ENCODE measurements around the gene IKBKE. TPM values are rescaled to one million over a fixed set of nuclear protein-coding genes. Genes with fewer than 3 reads are reported as not detected.

Gene IKBKE
- total RNA-seq, 1 experiment from 2014 or later = 6.6 TPM

GRCh38 chr1:206501881-206502280 lies 31.6 kb downstream of the IKBKE start:
- Histone ChIP-seq H2BK5ac (ENCODE audit: insufficient read length, low read length) (no peak overlapping the region), H3K18ac (ENCODE audit: insufficient read length, low read depth, low read length) (no peak overlapping the region), H3K9me3 (ENCODE audit: control insufficient read depth, low read depth, low read length) (no peaks in the 10 kb centered on the region), H3K79me1 (ENCODE audit: insufficient read depth, low read depth, low read length, poor library complexity, severe bottlenecking) (no peaks in the 10 kb centered on the region), H3K27ac (ENCODE audit: insufficient read length, low read depth, low read length) (no peak overlapping the region), H4K8ac (replicated peaks; ENCODE audit: insufficient read length, low read depth, low read length) (no peak overlapping the region), H3K9ac (ENCODE audit: extremely low read depth, insufficient read length, low read length) (no peak overlapping the region), H3K4me1 (ENCODE audit: insufficient read depth, low read length) (peaks cover 3% of the 10 kb centered on the region; the same call in 1 of the 2 replicates), H2AFZ (ENCODE audit: low read length) (no peak overlapping the region), H2BK20ac (ENCODE audit: low read depth, low read length, poor library complexity, severe bottlenecking) (no peak overlapping the region), H3T11ph (ENCODE audit: low read length) (no peak overlapping the region), H2BK15ac (ENCODE audit: low read depth, low read length) (no peak overlapping the region), H3K56ac (ENCODE audit: insufficient read length, low read depth, low read length) (no peak overlapping the region), H3K23ac (ENCODE audit: insufficient read length, low read depth, low read length) (no peak overlapping the region), H3K79me2 (ENCODE audit: insufficient read depth, low read length) (no peaks in the 10 kb centered on the region), H2BK12ac (ENCODE audit: insufficient read length, low read depth, low read length) (no peak overlapping the region), H3K4ac (ENCODE audit: low read depth, low read length) (no peak overlapping the region), H3K23me2 (ENCODE audit: insufficient read length, low read depth, low read length, poor library complexity, severe bottlenecking) (peaks cover 3% of the 10 kb centered on the region), H4K91ac (ENCODE audit: insufficient read length, low read depth, low read length) (no peak overlapping the region), H3K27me3 (ENCODE audit: insufficient read depth, low read length) (peaks cover 7% of the 10 kb centered on the region; the same call in 1 of the 2 replicates), H4K5ac (ENCODE audit: insufficient read length, low read depth, low read length) (no peak overlapping the region), H2BK120ac (ENCODE audit: low read depth, low read length, poor library complexity, severe bottlenecking) (no peak overlapping the region), H3K14ac (ENCODE audit: insufficient read depth, low read length) (no peak overlapping the region), H3K4me2 (ENCODE audit: insufficient read depth, insufficient read length, low read length) (no peak overlapping the region), H2AK5ac (ENCODE audit: insufficient read length, low read length) (no peak overlapping the region), H4K20me1 (ENCODE audit: control insufficient read depth, insufficient read depth, insufficient read length) (no peaks in the 10 kb centered on the region)
- no CpG with 5 or more reads among the region's 5 CpGs for WGBS (ENCODE audit: extremely low coverage, insufficient read length, low lambda C conversion rate)
- Mint-ChIP-seq H3K4me1 (peaks cover 15 to 26% of the 10 kb centered on the region in 2 experiments), H3K27me3 (ENCODE audit: low read depth) (peaks cover 57% of the 10 kb centered on the region), H3K36me3 (ENCODE audit: insufficient read depth in 1 of 3, low read depth in 3 of 3) (no peaks in the 10 kb centered on the region; a peak in 1 of 7 replicates), H3K27ac (no peak overlapping the region), H3K9me3 (no peaks in the 10 kb centered on the region; a peak in 1 of 5 replicates), H3K4me3 (no peak overlapping the region)
- DNase-seq = no peak
- no peak for TF ChIP-seq CTCF (conservative IDR thresholded peaks at IDR 0.05)

Data from H9 (cell line).